Body of pancreas (tissue), 4 donors: ENCODE measurements around the gene MAP3K5. TPM values are rescaled to one million over a fixed set of nuclear protein-coding genes. Genes with fewer than 3 reads are reported as not detected.

Experiments
- ATAC-seq: fragments of 150-250 bp; one replicate; pipeline ENCODE4 v1.9.1; 2016
- DNase-seq, 4 donors: peaks; one replicate each; pipeline ENCODE4 v3.0.0-alpha.2; 2019
- H3K27ac ChIP-seq, 4 donors: fragments of 200-600 bp; sonication (generic); 1 replicate in 3 of 4; 2 replicates in 1 of 4; pipeline versions ENCODE4 v1.5.1 to v1.6.1; 2016 to 2019; ENCODE audit warnings: mild to moderate bottlenecking in 1 of 4, mixed read lengths in 1 of 4, moderate library complexity in 1 of 4
- H3K27me3 ChIP-seq, 2 donors: fragments of 200-600 bp; sonication (generic); one replicate each; pipeline ENCODE4 v1.6.0; 2016; ENCODE audit warnings: mild to moderate bottlenecking in 1 of 2
- H3K36me3 ChIP-seq, 2 donors: fragments of 200-600 bp; sonication (generic); replicated peaks in 1 of 2; 2 replicates each; pipeline ENCODE4 v1.5.1; 2016; ENCODE audit warnings: low read depth in 2 of 2; ENCODE audit not compliant: insufficient read depth in 1 of 2
- H3K4me1 ChIP-seq: fragments of 200-600 bp; sonication (generic); one replicate; pipeline ENCODE4 v1.6.0; 2016
- H3K4me3 ChIP-seq, 2 donors: fragments of 200-600 bp; sonication (generic); 1 replicate in 1 of 2; 2 replicates in 1 of 2; pipeline ENCODE4 v1.5.1; 2016 to 2019
- H3K9me3 ChIP-seq, 3 donors: fragments of 200-600 bp; sonication (generic); 1 replicate in 2 of 3; 2 replicates in 1 of 3; pipeline ENCODE4 v1.5.1; 2016
- POLR2A ChIP-seq, 3 donors: fragments of 450-650 bp; IDR thresholded peaks; one replicate each; pipeline ENCODE4 v1.6.1; 2016; ENCODE audit warnings: antibody characterized with exemption in 3 of 3, mild to moderate bottlenecking in 2 of 3
- WGBS, 2 donors: methylation state at CpG; one replicate each; pipeline ENCODE4 v1.1.5; 2017; 5-methylcytosine and 5-hydroxymethylcytosine counted together
- intact Hi-C: fragments of 100-400 bp; cut with DNase I; formaldehyde crosslinking; loops from one replicate; pipeline ENCODE4 v1.15.1; 2023
- total RNA-seq, 2 donors: library from RNA; depleted of rRNA; stranded (reverse); fragments of >200 nt; gene quantifications; one replicate each; pipeline ENCODE4 v1.1.0, GENCODE V29; 2016
- TF ChIP-seq, protein P1 (sequence below), 7 experiments: fragments of 450-650 bp in 4 of 7; fragments of 200-600 bp in 3 of 7; sonication (generic) in 3 of 7; IDR thresholded peaks; one replicate each; pipeline ENCODE4 v1.5.1; 2016 to 2019; ENCODE audit warnings: antibody characterized with exemption in 7 of 7

The MAP3K5 gene
- total RNA-seq, 2 donors from 2014 or later = 33.7 to 36.9 TPM

DNA sequence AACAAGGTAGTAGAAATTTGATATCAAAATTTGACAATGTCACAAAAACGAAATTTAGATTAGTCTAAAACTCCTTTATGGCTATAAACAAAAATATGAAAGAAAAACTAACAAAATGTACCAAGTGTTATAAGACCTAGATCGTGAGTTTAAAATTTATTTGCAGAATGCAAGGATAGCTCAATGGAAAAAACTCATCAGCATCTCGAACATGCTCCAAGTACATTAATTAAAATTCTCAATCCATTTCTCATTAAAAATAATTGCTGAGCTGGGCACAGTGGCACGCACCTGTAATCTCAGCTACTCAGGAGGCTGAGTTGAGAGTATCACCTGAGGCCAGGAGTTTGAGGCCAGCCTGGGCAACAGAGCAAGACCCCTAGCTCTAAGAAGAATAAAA, 70.8 kb downstream of the MAP3K5 start:
- peaks cover 44% of the 10 kb centered on the region for H3K4me1 ChIP-seq
- TF ChIP-seq POLR2A (IDR thresholded peaks at IDR 0.05) = no peak
- TF ChIP-seq, protein P1, sequence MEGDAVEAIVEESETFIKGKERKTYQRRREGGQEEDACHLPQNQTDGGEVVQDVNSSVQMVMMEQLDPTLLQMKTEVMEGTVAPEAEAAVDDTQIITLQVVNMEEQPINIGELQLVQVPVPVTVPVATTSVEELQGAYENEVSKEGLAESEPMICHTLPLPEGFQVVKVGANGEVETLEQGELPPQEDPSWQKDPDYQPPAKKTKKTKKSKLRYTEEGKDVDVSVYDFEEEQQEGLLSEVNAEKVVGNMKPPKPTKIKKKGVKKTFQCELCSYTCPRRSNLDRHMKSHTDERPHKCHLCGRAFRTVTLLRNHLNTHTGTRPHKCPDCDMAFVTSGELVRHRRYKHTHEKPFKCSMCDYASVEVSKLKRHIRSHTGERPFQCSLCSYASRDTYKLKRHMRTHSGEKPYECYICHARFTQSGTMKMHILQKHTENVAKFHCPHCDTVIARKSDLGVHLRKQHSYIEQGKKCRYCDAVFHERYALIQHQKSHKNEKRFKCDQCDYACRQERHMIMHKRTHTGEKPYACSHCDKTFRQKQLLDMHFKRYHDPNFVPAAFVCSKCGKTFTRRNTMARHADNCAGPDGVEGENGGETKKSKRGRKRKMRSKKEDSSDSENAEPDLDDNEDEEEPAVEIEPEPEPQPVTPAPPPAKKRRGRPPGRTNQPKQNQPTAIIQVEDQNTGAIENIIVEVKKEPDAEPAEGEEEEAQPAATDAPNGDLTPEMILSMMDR (IDR thresholded peaks at IDR 0.05) = no peak
- H3K27me3 ChIP-seq = no peaks in the 10 kb centered on the region
- H3K4me3 ChIP-seq = no peak overlapping the region
- H3K27ac ChIP-seq = no peak overlapping the region
- no peak for ATAC-seq
- intact Hi-C loops = no loop called here
- H3K9me3 ChIP-seq = no peaks in the 10 kb centered on the region
- DNase-seq = no peak
- H3K36me3 ChIP-seq = no peaks in the 10 kb centered on the region
- 85 to 97% methylated on average over 4 of the region's 4 CpGs for WGBS, 2 donors

DNA sequence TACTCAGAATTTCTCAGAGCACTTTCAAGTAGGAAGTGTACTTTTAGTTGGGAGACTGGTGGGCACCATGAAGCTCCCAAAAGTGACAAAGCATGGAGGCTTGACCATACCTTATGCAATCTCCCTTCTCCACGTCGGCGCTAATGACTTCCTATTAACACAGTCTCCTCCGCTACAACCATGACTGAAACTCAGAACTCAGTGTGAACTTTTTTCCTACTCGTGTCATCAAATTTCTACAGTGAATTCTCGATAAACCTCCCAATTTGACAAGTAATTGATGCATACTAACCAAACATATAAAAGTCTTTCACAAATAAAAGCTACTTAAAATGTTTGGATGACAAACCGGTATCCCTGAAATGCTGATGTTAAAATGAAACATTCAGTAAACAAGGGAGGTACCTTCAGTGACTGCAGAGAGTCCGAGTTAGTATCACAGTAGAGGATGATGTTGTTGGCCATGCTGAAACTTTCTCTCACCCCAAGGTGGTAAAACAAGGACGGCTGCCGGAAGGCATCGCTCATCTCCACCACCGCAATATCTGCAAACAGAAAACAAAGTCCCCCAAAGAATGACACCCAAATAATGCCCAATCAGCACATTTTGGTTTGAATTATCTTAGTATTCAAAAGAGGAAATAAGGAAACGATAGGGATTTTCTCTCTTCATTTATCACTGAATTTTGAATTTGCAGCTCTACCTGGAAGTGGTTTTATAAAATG, 72.1 kb downstream of the MAP3K5 start:
- DNase-seq (no peak), ATAC-seq (no peak)
- H3K4me1 ChIP-seq = peaks cover 43% of the 10 kb centered on the region
- H3K27me3 ChIP-seq = no peaks in the 10 kb centered on the region
- intact Hi-C loops = no loop called here
- H3K4me3 ChIP-seq = no peak overlapping the region
- H3K36me3 ChIP-seq = no peaks in the 10 kb centered on the region
- 83 to 92% methylated on average over 13 of the region's 13 CpGs for WGBS, 2 donors
- TF ChIP-seq, protein P1 (IDR thresholded peaks at IDR 0.05) = no peak
- no peak for TF ChIP-seq POLR2A (IDR thresholded peaks at IDR 0.05)
- H3K27ac ChIP-seq = no peak overlapping the region
- H3K9me3 ChIP-seq = no peaks in the 10 kb centered on the region

DNA sequence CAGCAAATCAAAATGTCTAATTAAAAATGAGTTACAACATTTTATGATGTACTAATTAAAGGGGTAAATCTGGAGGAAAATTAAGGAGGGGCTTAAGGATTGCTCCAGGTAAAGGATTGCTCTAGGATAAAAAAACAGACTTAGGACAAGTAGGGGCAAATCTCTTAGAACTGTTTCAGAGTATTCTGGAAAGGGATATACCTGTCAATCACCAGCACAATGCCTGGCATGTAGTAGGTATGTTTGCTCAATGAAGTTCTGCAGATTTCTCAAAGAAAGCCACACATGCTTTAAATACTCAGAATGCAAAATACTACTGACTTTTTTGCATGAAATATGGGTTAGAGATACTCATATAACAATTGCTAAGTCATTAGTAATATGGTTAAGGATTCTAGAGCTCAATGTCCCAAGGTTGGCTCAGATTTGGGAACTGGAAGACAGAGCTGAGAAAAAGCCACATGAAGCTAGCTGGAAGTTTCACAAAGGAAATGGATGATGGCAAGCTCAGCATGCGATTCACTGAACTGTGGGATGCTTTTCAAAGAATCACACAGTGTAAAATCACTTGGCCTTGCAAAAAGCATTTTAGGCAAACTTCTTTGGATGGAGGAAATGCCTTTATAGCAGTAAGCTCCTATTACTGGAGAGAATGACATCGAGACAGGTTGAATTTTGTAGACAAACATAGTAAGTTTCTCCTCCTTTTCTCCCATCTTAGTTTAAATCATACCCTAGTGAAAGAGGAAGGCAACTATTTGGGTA, 72.8 kb downstream of the MAP3K5 start:
- TF ChIP-seq, protein P1 (IDR thresholded peaks at IDR 0.05) = no peak
- TF ChIP-seq POLR2A (IDR thresholded peaks at IDR 0.05) = no peak
- H3K4me3 ChIP-seq = no peak overlapping the region
- DNase-seq (no peak), ATAC-seq (no peak)
- H3K27me3 ChIP-seq = no peaks in the 10 kb centered on the region
- no peaks in the 10 kb centered on the region for H3K9me3 ChIP-seq
- no peak overlapping the region for H3K27ac ChIP-seq
- 76 to 90% methylated on average over 2 of the region's 2 CpGs for WGBS, 2 donors
- peaks cover 43% of the 10 kb centered on the region for H3K4me1 ChIP-seq
- no peaks in the 10 kb centered on the region for H3K36me3 ChIP-seq
- intact Hi-C loops = no loop called here

DNA sequence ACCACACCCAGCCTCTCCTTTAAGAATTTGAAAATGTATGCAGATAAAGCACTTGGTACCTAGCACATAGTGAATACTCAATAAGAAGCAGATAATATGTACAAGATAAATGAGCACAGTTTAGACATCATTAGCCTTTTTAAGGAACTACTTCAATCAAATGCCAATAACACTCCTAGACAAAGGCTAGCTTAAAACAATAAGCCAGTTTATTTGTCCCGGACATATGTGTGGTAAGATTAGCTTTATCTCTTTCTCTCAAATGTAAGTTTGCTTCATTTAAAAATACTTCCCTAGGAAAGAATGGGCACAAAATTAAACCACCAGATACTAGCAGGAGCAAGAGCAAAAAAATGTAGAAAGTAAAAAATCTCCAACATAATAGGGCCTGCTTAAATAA, 73.8 kb downstream of the MAP3K5 start:
- no peaks in the 10 kb centered on the region for H3K36me3 ChIP-seq
- H3K27ac ChIP-seq = no peak overlapping the region
- no peaks in the 10 kb centered on the region for H3K9me3 ChIP-seq
- H3K4me1 ChIP-seq = peaks cover 38% of the 10 kb centered on the region
- no peak overlapping the region for H3K4me3 ChIP-seq
- ATAC-seq = no peak
- WGBS, 2 donors = 18 to 32% methylated on average over 1 of the region's 1 CpG
- TF ChIP-seq, protein P1 (IDR thresholded peaks at IDR 0.05) = no peak
- no peak for TF ChIP-seq POLR2A (IDR thresholded peaks at IDR 0.05)
- intact Hi-C loops = no loop called here
- no peak for DNase-seq
- H3K27me3 ChIP-seq = no peaks in the 10 kb centered on the region
